ENCODE results near the gene ADI1.

Gene ADI1, protein sequence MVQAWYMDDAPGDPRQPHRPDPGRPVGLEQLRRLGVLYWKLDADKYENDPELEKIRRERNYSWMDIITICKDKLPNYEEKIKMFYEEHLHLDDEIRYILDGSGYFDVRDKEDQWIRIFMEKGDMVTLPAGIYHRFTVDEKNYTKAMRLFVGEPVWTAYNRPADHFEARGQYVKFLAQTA

DNA sequence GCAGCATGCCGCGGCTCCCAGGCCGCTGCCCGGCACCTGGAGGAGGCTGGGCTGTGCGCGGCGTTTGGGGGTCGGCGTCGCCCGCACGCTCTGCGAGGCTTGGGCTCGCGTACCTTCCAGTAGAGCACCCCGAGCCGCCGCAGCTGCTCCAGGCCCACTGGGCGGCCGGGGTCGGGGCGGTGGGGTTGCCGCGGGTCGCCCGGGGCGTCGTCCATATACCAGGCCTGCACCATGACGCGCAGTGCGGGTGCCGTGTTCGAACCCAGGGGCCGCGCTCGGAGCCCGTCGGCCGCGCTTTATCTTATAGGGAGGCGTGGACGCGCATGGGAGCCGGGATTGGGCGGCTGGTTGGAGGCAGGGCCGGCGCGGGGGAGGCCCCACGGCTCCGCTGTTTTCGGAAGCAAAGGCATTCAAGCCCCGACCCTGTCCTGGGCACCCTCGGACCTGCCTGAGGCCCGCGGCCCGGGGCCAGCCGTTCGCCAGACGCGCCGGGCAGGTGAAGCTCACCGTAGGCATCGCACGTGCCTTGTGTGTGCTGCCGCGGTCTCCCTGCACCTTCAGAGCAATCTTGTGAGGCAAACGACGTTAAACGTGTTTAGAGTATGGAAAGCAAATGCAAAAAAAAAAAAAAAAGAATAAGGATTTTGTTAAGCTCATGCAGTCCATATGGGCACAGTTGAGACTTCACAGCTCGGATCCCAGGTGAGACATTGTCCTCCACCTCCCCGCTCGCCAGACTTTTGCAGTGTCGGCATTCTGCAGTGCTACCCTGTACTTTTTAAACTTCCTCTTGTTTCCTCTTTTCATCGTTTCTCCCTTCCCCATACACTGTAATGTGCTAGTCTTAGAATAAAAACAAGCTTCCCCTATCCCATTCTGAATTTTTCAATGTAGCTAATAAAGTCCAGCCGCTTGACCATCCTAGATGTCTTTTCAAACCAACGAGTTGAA is at the start of gene ADI1:
Gene ADI1, minus strand, starts transcription at position 277 of the 951 bp plus-strand sequence. Its CDS starts 44 bp downstream, at position 233.
- in situ Hi-C loops (cut with MboI; ENCODE audit: low sequenced_read_pairs), result no loop called here

DNA sequence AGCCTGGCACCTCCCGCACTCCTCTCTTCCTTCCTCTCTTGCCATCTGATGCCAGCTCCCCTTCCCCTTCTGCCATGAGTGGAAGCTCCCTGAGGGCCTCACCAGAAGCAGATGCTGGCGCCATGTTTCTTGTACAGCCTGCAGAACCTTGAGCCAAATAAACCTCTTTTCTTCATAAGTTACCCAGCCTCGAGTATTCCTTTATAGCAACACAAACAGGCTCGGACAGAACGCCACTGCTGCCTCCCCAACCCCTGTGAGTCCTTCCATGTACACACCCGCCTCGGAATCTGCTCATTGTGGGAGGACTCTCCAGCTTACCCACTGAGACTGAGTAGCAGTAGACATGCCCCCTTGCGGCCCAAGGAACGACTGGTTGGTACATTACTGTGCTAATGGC is 47.5 kb upstream of the ADI1 start:
- in situ Hi-C loops (cut with MboI; ENCODE audit: low sequenced_read_pairs), result no loop called here

DNA sequence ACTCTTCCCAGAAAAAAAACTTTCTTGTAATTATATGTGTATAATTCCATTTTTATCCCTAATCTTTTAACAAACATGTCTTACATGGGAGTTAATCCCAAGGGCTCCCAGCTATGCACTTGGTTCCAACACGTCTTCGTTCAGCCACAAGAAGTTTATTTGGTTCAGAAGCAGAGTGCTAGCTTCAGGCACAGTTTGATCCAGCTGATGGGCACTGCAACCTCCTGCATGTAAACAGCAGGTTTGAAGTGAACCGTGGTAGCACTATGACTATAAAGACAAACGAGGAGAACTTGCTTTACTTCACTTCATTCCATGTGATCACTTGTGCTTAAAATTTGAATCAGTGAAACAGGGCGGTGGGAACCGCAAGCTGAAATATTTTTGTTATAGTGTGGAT is 45.8 kb upstream of the ADI1 start:
- in situ Hi-C loops (cut with MboI; ENCODE audit: low sequenced_read_pairs), result no loop called here

- in situ Hi-C loops (cut with MboI; ENCODE audit: low sequenced_read_pairs), result no loop called here
Observed at GRCh38 chr2:3563521-3563976, 44.2 kb upstream of the ADI1 start.

DNA sequence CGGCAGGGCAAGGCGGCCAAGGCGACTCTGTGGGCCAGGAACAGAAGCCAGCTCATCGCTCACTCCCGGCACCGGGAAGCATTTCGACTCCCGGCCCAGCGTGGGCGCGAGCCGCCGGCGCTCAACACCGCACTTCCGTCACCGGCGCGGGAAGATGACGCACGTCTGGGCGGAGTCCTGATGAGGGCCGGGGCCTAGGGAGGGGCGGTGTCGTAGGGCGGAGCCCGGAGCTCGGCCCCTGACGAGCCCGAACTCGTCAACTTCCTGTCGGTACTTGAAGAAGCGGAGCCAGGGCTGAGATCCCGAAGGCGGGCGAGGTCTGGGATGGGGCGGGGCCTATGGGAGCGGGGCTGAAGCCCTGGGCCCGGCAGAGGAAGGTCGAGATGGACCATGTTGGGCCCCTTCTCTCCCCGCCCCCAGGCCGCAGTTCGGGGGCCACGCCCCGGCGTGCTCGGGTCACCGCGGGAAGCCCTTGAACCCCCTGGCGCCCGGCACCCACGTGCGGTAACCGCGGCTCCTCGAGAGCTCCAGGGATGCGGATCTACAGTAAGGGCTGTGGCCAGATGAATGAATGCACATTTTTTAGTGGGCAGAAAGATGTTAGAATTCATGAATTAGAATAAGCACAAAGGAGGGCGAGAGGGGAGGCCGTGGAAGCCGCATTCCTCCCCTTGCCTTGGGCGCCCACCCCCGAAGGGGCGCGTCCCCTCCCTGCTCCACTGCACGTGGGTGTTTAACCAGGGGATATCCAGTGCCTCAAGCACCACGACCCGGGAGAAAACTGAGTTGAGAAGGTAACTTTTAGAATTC is 39.1 kb upstream of the ADI1 start, which contains the start of gene RNASEH1:
Gene RNASEH1, minus strand, starts transcription at position 129 of the 810 bp plus-strand sequence. Its CDS starts 73 bp downstream, at position 56.
- in situ Hi-C loops (cut with MboI; ENCODE audit: low sequenced_read_pairs), result no loop called here

- in situ Hi-C loops (cut with MboI; ENCODE audit: low sequenced_read_pairs), result no loop called here
Observed at GRCh38 chr2:3557639-3558204, 38.4 kb upstream of the ADI1 start.

DNA sequence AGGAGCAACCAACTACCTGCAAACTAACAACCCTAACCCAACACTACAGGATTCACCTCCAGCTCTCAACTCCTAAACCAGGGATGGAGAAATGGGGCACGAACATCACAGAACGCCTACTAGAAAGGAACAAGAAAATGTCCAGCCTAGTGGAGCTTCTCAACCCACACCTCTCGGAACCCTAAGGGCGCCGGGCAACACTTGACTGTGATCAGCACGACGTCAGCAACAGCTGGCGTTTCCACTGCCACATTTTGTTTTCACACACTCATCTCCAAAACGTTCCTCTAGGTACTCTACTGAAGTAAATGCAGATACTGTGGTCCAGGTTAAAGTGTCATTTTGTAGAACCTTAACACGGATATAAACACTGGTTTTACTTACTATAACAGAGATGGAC is 34.6 kb upstream of the ADI1 start:
- in situ Hi-C loops (cut with MboI; ENCODE audit: low sequenced_read_pairs), result no loop called here

- in situ Hi-C loops (cut with MboI; ENCODE audit: low sequenced_read_pairs), result no loop called here
Observed at GRCh38 chr2:3547915-3548314, 28.6 kb upstream of the ADI1 start.

GRCh38 chr2:3545788-3546478 is 26.6 kb upstream of the ADI1 start:
- in situ Hi-C loops (cut with MboI; ENCODE audit: low sequenced_read_pairs), result no loop called here

DNA sequence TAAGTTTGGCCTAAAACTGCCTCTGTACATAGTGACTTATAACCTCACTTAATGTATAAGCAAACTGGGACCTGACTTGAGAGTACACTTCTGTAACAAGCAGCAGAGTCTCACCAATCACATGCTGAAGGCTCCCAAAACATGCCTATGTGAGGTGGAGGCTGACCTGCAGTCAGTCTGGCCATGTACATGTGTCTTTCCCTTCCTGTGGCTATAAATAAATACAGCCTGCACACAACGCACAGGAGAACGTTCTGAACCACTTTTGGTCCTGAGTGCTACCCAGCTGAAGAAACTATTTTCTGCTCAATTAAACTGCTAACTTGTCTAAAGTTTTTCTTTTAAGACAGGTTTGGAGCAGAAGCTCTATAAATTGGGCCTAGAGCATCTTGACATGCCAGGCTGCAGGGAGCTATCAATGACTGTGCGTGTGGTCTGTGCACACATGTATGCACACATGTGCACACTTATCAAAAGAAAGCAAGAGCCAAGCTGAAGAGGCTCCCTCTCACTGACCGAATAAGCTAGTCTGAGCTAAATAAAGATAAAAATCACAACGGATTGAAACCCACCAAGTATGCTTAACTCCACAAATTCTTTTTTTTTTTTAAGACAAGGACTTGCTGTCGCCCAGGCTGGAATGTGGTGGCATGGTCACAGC is 23.8 kb upstream of the ADI1 start:
- in situ Hi-C loops (cut with MboI; ENCODE audit: low sequenced_read_pairs), result no loop called here

DNA sequence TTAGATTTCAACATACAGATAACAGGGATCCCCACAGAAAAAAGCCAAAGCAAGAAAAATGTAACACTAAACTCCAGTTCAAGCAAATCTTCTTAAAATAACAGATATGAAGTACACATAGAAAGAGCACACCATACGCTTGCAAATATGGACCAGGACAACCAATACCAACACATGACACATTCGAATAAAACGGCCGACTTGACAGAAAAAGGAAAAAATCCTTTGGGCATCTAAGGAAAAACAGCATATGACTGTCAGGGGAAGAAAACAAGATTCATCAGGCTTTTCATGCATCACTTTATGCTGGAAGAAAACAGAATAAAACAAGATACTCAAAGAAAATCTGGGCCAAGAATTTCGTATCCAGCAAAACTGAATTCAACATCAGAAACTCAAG is 22.8 kb upstream of the ADI1 start:
- in situ Hi-C loops (cut with MboI; ENCODE audit: low sequenced_read_pairs), result no loop called here

DNA sequence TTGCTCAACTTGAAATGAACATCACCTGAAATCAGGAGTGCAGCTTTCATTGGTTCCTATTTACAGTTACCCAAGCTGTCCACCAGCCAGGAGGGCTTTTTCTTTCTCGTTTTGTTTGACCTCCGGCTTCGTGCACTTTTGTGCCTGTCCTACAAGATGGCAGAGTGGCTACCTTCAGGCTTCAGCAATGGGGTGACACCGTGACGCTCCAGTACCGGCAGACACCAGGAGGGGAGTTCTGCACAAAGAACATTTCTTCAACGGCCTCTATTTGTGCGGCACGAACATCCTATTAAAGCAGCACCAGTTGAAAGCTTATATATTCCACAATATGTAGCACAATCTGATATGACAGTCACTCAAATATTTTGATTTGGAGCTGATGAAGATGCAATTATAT is 20.5 kb upstream of the ADI1 start:
- in situ Hi-C loops (cut with MboI; ENCODE audit: low sequenced_read_pairs), result no loop called here

- in situ Hi-C loops (cut with MboI; ENCODE audit: low sequenced_read_pairs), result no loop called here
Observed at GRCh38 chr2:3536682-3537632, 17.6 kb upstream of the ADI1 start.

DNA sequence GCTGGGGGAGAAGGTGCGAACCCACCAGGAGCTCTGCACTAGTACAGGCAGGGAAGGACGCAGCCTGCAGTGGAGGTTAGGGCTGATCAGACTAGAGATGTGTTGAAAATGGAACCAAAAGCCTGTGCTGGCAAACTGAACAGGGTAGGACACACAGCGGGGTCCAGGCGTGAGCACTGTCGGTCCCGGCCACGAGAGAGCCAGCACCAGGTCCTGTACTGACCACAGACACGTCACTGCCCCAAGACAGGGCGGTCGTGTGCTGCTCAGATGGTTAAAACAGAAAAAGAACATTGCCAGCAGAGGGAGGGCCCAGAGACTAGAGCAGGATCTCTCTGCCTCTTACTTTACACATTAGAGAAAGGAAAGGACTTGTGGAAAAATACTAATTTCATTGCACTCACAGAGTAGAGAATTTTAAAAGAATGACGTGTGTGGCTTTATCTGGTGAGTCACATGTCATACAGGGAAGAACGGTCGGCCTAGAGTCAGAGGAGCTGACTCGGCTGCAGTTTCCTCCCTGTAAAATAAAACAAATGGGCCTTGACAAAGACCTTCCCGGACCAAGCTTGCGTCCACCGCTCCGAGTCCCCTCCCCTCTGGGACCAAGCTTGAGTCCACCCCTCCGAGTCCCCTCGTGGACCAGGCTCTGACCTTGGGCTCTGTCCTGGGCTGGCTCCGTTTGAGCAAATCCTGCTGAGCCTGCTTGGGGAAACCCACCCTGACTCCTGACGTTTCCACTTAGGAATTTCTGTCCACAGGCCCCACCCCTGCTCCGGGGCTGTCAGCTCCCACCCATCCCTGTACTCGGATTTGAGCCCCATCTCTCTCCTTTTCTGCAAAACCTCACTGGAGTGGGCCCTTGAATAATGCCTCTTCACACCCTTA is 16.7 kb upstream of the ADI1 start:
- in situ Hi-C loops (cut with MboI; ENCODE audit: low sequenced_read_pairs), result no loop called here

- in situ Hi-C loops (cut with MboI; ENCODE audit: low sequenced_read_pairs), result no loop called here
Observed at GRCh38 chr2:3535467-3535793, 16.1 kb upstream of the ADI1 start.

- in situ Hi-C loops (cut with MboI; ENCODE audit: low sequenced_read_pairs), result no loop called here
Observed at GRCh38 chr2:3534251-3534814, 15.0 kb upstream of the ADI1 start.

DNA sequence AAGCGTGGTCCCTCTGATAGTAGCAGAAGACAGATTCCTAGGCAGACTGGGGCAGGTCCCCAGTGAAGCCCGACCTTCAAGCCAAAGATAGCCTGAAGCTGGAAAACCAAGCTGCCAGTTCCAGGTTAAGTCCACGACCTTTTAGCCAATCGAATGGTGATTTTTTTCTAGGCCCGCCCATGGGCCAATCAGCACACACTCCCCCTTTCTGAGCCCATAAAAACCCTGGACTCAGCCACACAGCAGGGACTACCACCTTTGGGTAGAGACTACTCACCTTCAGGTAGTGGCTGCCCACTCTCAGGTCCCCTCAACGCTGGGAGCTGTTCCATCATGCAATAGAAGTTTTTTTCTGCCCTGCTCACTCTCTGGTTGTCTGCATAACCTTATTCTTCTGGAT is 14.5 kb upstream of the ADI1 start:
- in situ Hi-C loops (cut with MboI; ENCODE audit: low sequenced_read_pairs), result no loop called here

DNA sequence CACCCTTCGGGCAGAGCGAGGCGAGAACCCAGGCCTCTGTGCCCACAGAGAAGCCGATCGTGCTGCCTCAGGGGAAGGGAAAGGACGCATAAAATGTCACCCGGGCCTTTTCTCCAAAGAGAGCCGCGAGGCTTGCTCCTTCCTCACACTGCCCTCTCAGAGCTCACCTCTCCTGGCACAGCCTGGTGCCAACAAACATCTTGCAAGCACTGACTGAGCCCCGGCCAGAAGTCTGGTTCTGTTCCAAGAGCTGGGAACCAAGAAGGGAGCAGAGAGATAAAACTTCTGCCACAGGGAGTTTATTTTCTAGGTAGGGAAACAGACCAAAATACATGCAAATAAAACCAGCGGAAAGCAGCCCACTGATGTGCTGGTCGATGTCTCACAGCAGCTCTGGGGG is 13.6 kb upstream of the ADI1 start:
- in situ Hi-C loops (cut with MboI; ENCODE audit: low sequenced_read_pairs), result no loop called here

All from HL-60/S4 (cell line).